Measurements from ENCODE around the gene STX19.

The STX19 gene

DNA sequence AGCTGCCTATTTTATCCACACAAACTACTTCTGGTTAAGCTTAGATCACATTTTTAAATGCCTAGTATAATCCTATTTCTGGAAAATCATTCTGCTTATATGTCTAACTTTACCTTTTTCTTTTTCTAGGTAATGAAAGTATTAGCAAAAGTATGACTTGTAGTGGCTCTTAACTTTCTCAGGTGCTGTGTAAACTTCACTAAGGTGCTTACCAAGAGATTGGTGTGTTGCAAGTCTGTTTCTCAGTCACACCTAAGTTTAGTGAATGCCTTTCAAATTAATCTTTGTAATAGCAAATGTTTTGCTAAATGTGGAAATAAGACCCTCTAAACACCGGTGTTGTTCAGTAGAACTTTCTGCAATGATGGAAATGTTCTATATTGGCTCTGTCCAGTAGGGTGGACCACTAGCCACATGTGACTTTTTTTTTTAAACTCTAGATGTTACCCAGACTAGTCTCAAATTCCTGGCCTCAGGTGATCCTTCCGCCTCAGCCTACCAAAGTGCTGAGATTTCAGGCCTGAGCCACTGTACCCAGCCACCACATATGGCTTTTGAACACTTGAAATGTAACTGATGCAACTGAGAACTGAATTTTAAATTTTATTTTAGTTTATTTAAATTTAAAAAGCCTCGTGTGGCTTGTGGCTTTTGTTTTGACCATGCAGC is 26.4 kb downstream of the STX19 start:
- no peak for DNase-seq (ENCODE audit: low read depth)
- in situ Hi-C loops (cut with HindIII; ENCODE audit: low sequenced_read_pairs): no loop called here
- no peak overlapping the region for H3K4me3 ChIP-seq (ENCODE audit: low read depth, low read length)
- TF ChIP-seq, protein P1, sequence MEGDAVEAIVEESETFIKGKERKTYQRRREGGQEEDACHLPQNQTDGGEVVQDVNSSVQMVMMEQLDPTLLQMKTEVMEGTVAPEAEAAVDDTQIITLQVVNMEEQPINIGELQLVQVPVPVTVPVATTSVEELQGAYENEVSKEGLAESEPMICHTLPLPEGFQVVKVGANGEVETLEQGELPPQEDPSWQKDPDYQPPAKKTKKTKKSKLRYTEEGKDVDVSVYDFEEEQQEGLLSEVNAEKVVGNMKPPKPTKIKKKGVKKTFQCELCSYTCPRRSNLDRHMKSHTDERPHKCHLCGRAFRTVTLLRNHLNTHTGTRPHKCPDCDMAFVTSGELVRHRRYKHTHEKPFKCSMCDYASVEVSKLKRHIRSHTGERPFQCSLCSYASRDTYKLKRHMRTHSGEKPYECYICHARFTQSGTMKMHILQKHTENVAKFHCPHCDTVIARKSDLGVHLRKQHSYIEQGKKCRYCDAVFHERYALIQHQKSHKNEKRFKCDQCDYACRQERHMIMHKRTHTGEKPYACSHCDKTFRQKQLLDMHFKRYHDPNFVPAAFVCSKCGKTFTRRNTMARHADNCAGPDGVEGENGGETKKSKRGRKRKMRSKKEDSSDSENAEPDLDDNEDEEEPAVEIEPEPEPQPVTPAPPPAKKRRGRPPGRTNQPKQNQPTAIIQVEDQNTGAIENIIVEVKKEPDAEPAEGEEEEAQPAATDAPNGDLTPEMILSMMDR (IDR thresholded peaks at IDR 0.05; ENCODE audit: low read depth, low read length, missing control alignments): no peak

DNA sequence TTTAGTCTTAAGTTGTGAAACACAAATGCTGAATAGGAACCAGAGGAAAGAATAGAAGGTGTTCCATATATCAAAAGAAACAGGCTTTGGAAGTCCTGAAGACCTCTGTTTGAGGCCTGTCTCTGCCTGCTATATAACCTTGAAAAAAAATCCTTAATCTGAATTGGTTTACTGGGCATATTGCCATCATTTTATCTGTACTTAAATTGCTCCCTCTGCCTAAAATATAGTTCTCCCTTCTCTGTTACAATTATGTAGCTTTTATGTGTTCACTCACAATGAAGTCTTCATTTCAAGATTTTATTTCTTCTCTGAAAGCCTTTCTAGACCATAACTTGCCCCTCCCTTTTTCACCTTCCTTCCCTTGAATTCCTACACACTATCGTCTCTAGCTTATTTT is 27.2 kb downstream of the STX19 start:
- in situ Hi-C loops (cut with HindIII; ENCODE audit: low sequenced_read_pairs): no loop called here
- no peak overlapping the region for H3K4me3 ChIP-seq (ENCODE audit: low read depth, low read length)
- DNase-seq (ENCODE audit: low read depth): no peak
- TF ChIP-seq, protein P1 (IDR thresholded peaks at IDR 0.05; ENCODE audit: low read depth, low read length, missing control alignments): no peak

DNA sequence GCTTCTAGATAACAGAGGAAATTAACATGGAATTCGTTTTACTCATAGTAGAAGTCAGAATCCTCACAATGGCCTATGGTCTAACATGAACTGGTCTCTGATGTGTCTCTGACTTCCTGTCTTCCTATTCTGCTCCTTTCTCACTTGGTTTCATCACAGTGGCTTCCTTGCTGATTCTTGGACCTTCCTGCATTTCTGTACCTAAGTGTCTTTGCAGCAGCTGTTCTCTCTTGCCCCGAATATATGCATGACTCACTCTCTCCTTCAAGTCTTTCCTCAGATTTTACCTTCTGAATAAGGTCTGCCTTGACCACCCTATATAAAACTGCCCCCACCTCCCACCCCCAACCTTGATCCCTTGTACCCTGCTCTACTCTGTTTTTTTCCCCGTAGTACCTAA is 34.3 kb downstream of the STX19 start:
- TF ChIP-seq, protein P1 (IDR thresholded peaks at IDR 0.05; ENCODE audit: low read depth, low read length, missing control alignments): no peak
- no peak overlapping the region for H3K4me3 ChIP-seq (ENCODE audit: low read depth, low read length)
- DNase-seq (ENCODE audit: low read depth): no peak
- in situ Hi-C loops (cut with HindIII; ENCODE audit: low sequenced_read_pairs): no loop called here

DNA sequence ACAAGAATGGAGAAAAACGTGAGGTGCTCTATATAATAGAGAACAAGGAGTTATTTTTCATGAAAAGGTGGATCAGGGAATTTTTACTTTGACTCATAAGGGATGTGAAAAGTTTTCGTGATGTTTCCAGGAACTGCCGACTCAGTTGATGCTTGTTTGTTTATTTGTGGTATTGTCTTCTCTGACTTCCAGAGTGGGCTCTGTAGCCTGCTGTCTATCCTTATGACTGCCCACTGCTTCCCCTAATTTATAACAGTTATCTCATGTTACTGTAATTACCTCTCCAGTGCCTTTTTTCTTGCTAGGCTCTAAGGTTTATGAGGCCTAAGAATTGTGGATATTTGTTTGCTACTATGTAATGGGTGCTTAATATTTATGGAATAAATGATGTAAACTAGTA is 36.2 kb downstream of the STX19 start:
- no peak overlapping the region for H3K4me3 ChIP-seq (ENCODE audit: low read depth, low read length)
- in situ Hi-C loops (cut with HindIII; ENCODE audit: low sequenced_read_pairs): no loop called here
- TF ChIP-seq, protein P1 (IDR thresholded peaks at IDR 0.05; ENCODE audit: low read depth, low read length, missing control alignments): no peak
- no peak for DNase-seq (ENCODE audit: low read depth)

DNA sequence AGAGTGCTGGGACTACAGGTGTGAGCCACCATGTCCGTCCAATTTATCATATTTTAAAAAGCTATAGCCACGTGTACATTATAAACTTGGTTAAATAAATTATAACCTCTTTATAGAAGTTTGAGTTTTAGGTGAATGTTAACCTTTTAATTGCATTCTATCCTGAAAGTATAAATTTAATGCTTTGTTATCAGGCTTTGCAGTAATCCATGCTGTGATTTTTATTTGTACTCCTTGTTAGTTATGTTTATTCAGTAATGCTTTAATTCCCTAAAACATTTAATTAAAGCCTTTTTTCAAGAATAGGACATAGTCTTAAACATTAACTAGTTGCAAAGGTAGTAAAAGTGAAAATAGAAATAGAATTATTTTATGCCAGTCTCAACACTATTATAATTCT is 36.8 kb downstream of the STX19 start:
- in situ Hi-C loops (cut with HindIII; ENCODE audit: low sequenced_read_pairs): no loop called here
- no peak overlapping the region for H3K4me3 ChIP-seq (ENCODE audit: low read depth, low read length)
- DNase-seq (ENCODE audit: low read depth): no peak
- TF ChIP-seq, protein P1 (IDR thresholded peaks at IDR 0.05; ENCODE audit: low read depth, low read length, missing control alignments): no peak

DNA sequence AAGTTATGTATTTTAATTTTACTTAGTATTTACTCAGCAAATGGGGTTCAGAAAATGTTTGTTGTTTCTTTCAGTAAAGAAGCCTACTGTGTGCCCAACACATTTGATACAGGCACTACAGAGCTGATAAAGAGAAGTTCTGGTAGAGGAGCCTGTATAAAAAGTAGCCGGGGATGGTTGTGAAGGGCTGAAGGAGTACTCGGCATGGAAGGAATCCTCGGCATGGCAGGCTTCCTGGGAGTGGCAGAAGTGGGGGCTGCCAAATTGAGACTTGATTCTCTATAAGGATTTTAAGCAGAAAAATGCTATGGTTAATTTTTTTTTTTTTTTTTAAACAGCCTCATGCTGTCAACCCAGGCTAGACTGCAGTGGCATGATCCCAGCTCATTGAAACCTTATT is 39.2 kb downstream of the STX19 start:
- in situ Hi-C loops (cut with HindIII; ENCODE audit: low sequenced_read_pairs): no loop called here

More for the DNA sequence above, 39.2 kb downstream of the STX19 start:
- no peak for DNase-seq (ENCODE audit: low read depth)
- TF ChIP-seq, protein P1 (IDR thresholded peaks at IDR 0.05; ENCODE audit: low read depth, low read length, missing control alignments): no peak
- no peak overlapping the region for H3K4me3 ChIP-seq (ENCODE audit: low read depth, low read length)

Measured in astrocyte of the cerebellum (primary cell).